ENCODE data around the gene RASSF8.

DNA sequence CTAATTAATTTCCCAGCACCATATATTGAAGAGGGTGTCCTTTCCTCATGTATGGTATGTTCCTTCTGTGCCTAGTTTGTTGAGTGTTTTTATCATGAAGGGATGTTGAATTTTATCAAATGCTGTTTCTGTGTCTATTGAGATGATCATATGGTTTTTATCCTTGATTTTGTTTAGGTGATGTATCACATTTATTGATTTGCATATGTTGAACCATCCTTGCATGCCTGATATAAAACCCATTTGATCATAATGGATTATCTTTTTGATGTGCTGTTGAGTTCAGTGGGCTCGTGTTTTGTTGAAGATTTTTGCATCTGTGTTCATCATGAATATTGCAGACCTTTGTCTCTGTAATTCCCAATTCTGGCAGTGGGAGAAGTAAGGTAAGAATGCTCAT lies 44.6 kb downstream of the RASSF8 start:
- TF ChIP-seq, protein P1, sequence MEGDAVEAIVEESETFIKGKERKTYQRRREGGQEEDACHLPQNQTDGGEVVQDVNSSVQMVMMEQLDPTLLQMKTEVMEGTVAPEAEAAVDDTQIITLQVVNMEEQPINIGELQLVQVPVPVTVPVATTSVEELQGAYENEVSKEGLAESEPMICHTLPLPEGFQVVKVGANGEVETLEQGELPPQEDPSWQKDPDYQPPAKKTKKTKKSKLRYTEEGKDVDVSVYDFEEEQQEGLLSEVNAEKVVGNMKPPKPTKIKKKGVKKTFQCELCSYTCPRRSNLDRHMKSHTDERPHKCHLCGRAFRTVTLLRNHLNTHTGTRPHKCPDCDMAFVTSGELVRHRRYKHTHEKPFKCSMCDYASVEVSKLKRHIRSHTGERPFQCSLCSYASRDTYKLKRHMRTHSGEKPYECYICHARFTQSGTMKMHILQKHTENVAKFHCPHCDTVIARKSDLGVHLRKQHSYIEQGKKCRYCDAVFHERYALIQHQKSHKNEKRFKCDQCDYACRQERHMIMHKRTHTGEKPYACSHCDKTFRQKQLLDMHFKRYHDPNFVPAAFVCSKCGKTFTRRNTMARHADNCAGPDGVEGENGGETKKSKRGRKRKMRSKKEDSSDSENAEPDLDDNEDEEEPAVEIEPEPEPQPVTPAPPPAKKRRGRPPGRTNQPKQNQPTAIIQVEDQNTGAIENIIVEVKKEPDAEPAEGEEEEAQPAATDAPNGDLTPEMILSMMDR (IDR thresholded peaks at IDR 0.05) = no peak
- no peak for TF ChIP-seq POLR2A (IDR thresholded peaks at IDR 0.05)

Measured in heart left ventricle (tissue), 13 donors.